Omental fat pad (tissue), 4 donors: ENCODE data around the gene EPAS1. TPM values are rescaled to one million over a fixed set of nuclear protein-coding genes. Genes with fewer than 3 reads are reported as not detected.

Experiments
- ATAC-seq: fragments of 150-250 bp; one replicate; pipeline ENCODE4 v1.9.1; 2016; ENCODE audit warnings: mild to moderate bottlenecking, moderate library complexity; ENCODE audit not compliant: low FRiP score
- DNase-seq: peaks from one replicate; pipeline ENCODE4 v3.0.0-alpha.2; 2019; ENCODE audit warnings: low spot score
- total RNA-seq, 4 donors: library from RNA; depleted of rRNA; stranded (reverse); fragments of >200 nt; gene quantifications; one replicate each; pipeline ENCODE4 v1.1.0, GENCODE V29; 2016
- TF ChIP-seq, protein P1 (sequence below), 3 donors: fragments of 450-650 bp; IDR thresholded peaks; one replicate each; pipeline ENCODE4 v1.5.1; 2016 to 2017; ENCODE audit warnings: antibody characterized with exemption in 3 of 3, mild to moderate bottlenecking in 3 of 3, moderate library complexity in 2 of 3

The EPAS1 gene
- total RNA-seq, 4 donors from 2014 or later = 292 to 980 (median 435) TPM

GRCh38 chr2:46326231-46326980 is 29.2 kb downstream of the EPAS1 start:
- TF ChIP-seq, protein P1, sequence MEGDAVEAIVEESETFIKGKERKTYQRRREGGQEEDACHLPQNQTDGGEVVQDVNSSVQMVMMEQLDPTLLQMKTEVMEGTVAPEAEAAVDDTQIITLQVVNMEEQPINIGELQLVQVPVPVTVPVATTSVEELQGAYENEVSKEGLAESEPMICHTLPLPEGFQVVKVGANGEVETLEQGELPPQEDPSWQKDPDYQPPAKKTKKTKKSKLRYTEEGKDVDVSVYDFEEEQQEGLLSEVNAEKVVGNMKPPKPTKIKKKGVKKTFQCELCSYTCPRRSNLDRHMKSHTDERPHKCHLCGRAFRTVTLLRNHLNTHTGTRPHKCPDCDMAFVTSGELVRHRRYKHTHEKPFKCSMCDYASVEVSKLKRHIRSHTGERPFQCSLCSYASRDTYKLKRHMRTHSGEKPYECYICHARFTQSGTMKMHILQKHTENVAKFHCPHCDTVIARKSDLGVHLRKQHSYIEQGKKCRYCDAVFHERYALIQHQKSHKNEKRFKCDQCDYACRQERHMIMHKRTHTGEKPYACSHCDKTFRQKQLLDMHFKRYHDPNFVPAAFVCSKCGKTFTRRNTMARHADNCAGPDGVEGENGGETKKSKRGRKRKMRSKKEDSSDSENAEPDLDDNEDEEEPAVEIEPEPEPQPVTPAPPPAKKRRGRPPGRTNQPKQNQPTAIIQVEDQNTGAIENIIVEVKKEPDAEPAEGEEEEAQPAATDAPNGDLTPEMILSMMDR (IDR thresholded peaks at IDR 0.05) = no peak
- DNase-seq (peak; percentile 62), ATAC-seq (peak; percentile 60)

GRCh38 chr2:46327627-46328026 is 30.4 kb downstream of the EPAS1 start:
- ATAC-seq (no peak), DNase-seq (no peak)

GRCh38 chr2:46328291-46328690 is 31.1 kb downstream of the EPAS1 start:
- ATAC-seq (no peak), DNase-seq (no peak)
- TF ChIP-seq, protein P1 (IDR thresholded peaks at IDR 0.05) = no peak

More at GRCh38 chr2:46327627-46328026, 30.4 kb downstream of the EPAS1 start:
- TF ChIP-seq, protein P1 (IDR thresholded peaks at IDR 0.05) = no peak

DNA sequence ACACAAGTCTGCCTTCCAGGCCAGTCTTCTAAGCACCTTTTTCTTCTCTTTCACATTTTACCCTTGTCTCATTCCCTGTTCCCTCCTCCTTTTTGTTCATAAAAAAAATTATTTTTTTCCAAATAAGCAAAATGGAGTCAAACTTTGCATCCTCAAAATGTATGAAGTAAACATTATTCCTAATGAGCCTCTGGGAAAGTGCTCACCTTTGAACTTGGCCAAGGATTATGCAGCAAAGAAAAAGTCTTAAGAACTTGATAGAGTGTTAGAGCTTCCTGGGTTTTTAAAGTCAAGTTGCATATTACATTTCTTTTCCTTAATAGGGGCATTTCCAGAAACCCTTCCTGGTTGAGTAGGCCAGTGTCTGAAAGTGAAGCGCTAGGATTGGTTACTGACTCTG is 31.6 kb downstream of the EPAS1 start:
- ATAC-seq = no peak
- DNase-seq = no peak
- TF ChIP-seq, protein P1 (IDR thresholded peaks at IDR 0.05) = no peak

- ATAC-seq (no peak), DNase-seq (no peak)
- TF ChIP-seq, protein P1 (IDR thresholded peaks at IDR 0.05) = no peak
Measured at GRCh38 chr2:46329340-46329739, 32.1 kb downstream of the EPAS1 start.

GRCh38 chr2:46329803-46330775 is 32.9 kb downstream of the EPAS1 start:
- TF ChIP-seq, protein P1 (IDR thresholded peaks at IDR 0.05) = no peak
- DNase-seq (no peak), ATAC-seq (peak; percentile 25)
